Coronary artery (tissue), 2 donors: ENCODE results near the gene LRRN4.
"Not testable (repeated sequence)": the region's sequence is repeated elsewhere in the genome, so short reads cannot be mapped to it uniquely, and the experiment has no call there.

ENCODE experiments used
- DNase-seq: peaks from one replicate; pipeline ENCODE4 v3.0.0-alpha.2; 2017; ENCODE audit warnings: low spot score
- H3K27ac ChIP-seq, 2 donors: fragments of 200-600 bp; sonication (generic); one replicate each; pipeline ENCODE4 v1.5.1; 2016 to 2019
- H3K4me3 ChIP-seq: fragments of 200-600 bp; sonication (generic); 2 replicates; pipeline ENCODE4 v1.5.1; 2016; ENCODE audit warnings: mild to moderate bottlenecking, moderate library complexity
- TF ChIP-seq, protein P1 (sequence below): fragments of 200-600 bp; sonication (generic); IDR thresholded peaks from one replicate; pipeline ENCODE4 v1.5.1; 2019; ENCODE audit warnings: antibody characterized with exemption

The LRRN4 gene

DNA sequence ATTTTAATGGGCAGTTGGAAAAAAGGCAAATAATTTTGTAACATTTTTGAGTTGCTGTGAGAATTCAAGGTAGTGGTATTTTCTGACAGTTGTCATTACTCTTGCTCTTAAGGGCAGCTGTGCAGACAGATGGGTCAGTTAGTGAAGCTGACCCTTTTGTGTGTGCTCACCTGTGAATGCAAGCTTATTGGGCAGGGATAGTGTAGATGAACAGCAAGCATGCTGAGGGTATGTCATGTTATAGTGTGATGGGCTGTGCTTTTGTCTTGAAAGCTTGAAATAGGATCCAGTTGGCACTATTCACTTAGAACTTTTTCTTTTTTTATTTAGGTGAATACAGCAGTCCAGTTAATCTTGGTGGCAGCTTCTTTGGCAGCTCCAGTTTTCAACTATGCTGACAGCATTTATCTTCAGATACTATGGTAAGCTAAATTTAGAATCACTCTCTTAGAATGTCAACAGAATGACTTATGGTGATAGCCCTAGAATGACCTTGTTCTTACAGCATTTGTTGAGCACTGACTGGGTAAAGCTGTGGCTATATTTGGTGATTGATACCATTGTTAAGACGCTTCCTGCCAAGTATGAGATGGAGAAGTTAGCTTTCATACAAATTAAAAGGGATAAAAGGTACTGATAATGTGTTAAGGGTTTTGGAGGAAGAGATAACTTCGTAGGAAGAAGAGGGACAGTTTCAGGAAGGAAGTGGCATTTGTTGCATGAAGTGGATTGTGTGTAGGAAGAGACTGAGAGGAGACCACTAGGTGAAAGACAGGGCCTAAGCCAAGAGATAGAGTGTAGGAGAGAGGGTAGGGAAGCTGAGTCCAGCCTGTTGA lies 19.5 kb downstream of the LRRN4 start:
- TF ChIP-seq, protein P1, sequence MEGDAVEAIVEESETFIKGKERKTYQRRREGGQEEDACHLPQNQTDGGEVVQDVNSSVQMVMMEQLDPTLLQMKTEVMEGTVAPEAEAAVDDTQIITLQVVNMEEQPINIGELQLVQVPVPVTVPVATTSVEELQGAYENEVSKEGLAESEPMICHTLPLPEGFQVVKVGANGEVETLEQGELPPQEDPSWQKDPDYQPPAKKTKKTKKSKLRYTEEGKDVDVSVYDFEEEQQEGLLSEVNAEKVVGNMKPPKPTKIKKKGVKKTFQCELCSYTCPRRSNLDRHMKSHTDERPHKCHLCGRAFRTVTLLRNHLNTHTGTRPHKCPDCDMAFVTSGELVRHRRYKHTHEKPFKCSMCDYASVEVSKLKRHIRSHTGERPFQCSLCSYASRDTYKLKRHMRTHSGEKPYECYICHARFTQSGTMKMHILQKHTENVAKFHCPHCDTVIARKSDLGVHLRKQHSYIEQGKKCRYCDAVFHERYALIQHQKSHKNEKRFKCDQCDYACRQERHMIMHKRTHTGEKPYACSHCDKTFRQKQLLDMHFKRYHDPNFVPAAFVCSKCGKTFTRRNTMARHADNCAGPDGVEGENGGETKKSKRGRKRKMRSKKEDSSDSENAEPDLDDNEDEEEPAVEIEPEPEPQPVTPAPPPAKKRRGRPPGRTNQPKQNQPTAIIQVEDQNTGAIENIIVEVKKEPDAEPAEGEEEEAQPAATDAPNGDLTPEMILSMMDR = no peak
- no peak for DNase-seq
- Histone ChIP-seq H3K27ac (no peak overlapping the region), H3K4me3 (no peak overlapping the region)

DNA sequence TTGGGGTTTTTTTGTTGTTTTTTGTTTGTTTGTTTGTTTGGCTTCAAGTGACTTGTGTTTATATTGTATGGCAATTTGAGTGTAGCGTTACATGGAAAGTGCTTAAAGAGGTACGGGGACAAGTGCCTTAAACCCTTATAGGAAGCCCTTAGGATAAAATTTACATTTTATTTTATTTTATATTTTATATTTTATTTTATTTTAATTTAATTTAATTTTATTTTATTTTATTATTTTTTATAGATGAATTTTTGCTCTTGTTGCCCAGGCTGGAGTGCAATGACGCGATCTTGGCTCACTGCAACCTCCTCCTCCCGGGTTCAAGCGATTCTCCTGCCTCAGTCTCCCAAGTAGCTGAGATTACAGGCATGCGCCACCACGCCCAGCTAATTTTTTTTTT lies 21.0 kb downstream of the LRRN4 start:
- H3K4me3 ChIP-seq, DNase-seq, H3K27ac ChIP-seq: not testable (repeated sequence)

DNA sequence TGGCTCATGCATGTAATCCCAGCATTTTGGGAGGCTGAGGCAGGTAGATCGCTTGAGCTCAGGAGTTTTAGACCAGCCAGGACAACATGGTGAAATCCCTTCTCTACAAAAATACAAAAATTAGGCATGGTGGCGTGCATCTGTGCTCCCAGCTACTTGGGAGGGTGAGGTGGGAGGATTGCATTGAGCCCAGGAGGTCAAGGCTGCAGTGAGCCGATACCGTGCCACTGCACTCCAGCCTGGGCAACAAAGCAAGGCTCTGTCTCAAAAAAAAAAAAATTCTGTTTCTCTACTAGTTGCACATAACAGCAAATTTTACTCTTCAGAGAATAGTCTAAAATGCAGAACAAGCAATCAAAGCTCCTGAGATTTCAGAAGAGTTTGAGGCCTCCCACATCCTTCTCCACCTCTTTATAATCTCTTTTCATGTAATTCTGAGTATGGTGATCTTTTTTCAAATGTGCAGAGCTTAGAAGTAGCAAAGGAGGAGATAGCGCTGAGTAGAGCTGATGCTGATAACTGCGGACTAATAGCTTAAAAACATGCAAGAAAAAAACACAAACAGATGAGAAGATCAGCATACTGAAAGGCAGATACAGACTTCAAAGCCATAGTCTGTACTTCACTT lies 23.3 kb downstream of the LRRN4 start:
- TF ChIP-seq, protein P1 = no peak
- DNase-seq = no peak
- Histone ChIP-seq H3K27ac (no peak overlapping the region), H3K4me3 (no peak overlapping the region)

DNA sequence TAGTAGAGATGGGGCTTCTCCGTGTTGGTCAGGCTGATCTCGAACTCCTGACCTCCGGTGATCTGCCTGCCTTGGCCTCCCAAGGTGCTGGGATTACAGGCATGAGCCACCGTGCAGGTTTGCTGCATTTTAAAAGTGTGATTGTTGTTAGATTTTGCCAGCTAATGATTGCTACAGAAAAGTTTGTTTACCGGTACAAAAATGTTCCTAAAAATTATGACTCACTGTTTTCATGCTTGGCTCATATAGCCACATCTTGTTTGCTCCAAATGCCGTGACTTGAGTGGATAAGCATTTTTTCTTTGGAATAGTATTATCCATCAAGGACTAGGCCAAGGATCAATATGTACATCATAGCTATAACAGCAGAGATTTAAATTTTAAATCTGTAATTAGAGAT lies 24.3 kb downstream of the LRRN4 start:
- no peak for DNase-seq
- Histone ChIP-seq H3K4me3 (no peak overlapping the region), H3K27ac (no peak overlapping the region)
- TF ChIP-seq, protein P1 = no peak

DNA sequence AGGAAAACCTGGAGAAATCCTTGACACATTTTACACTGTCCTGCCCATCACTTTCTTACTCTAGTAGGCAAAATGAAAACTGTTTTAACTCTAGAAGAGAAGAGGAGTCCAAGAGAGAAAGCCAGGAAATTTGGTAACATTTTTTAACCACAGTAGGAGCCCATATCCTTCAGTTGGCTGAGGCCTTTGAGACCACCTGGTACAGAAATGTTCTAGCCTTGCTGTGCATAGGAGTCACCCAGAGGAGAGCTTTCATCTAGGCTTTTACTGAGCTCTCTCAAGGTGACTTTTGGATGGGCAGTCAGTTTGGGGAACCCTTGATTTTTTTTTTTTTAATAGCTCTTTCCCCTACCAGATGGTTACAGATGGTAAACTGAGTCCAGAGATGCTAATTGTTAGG lies 25.0 kb downstream of the LRRN4 start:
- H3K27ac ChIP-seq = no peak overlapping the region
- no peak for DNase-seq
- TF ChIP-seq, protein P1 = no peak

DNA sequence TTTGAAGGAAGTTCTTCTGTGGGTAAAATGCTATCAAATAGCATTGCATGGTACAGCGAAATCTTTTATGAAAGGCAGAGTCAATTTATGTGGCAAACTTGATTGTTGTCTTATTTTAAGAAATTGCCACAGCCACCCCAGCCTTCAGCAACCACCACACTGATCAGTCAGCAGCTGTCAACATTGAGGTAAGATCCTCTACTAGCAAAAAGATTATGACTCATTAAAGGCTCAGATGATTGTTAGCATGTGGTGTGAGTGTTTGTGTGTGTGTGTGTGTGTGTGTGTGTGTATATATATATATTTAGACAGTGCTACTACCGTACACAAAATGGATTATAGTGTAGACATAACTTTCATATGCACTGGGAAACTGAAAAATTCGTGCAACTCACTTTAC lies 27.8 kb downstream of the LRRN4 start:
- no peak for DNase-seq
- TF ChIP-seq, protein P1 = no peak
- Histone ChIP-seq H3K4me3 (no peak overlapping the region), H3K27ac (no peak overlapping the region)

More for the DNA sequence above, 25.0 kb downstream of the LRRN4 start:
- H3K4me3 ChIP-seq = no peak overlapping the region

DNA sequence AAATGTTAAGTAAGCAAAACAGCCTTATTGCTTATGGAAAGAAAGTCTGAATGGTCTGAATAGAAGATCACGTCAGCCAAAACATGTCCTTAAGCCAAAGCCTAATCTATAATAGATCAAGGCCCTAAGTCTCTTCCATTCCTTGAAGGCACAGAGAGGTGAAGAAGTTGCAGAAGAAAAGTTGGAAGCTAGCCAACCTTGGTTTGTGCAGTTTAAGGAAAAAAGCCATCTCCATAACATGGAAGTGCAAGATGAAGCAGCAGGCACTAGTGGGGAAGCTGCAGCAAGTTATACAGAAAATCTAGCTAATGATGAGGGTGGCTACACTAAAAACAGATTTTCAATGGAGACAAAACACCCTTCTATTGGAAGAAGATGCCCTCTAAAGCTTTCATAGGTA lies 29.1 kb downstream of the LRRN4 start:
- Histone ChIP-seq H3K4me3 (no peak overlapping the region), H3K27ac (no peak overlapping the region)
- no peak for DNase-seq
- TF ChIP-seq, protein P1 = no peak
